Neural progenitor cell (in vitro differentiated cells): ENCODE measurements around the gene CES2. TPM values are rescaled to one million over a fixed set of nuclear protein-coding genes. Genes with fewer than 3 reads are reported as not detected.

Experiments
- DNase-seq: peaks from one replicate; pipeline ENCODE4 v3.0.0-alpha.2; 2016; ENCODE audit warnings: low spot score
- H2AFZ ChIP-seq: fragments of 200-600 bp; sonication (generic); replicated peaks from 2 replicates; pipeline ENCODE4 v1.6.1; 2016; ENCODE audit warnings: antibody characterized with exemption
- H3F3A ChIP-seq: fragments of 200-600 bp; sonication (generic); 2 replicates; pipeline ENCODE4 v1.6.1; 2016; ENCODE audit warnings: antibody characterized with exemption, low read depth
- H3K27ac ChIP-seq: fragments of 200-600 bp; sonication (generic); 2 replicates; pipeline ENCODE4 v1.5.1; 2016; ENCODE audit warnings: mild to moderate bottlenecking
- H3K27me3 ChIP-seq: fragments of 200-600 bp; sonication (generic); 2 replicates; pipeline ENCODE4 v1.6.1; 2016; ENCODE audit warnings: mild to moderate bottlenecking, moderate library complexity
- H3K36me3 ChIP-seq: fragments of 200-600 bp; sonication (generic); 2 replicates; pipeline ENCODE4 v1.5.1; 2016
- H3K4me1 ChIP-seq: fragments of 200-600 bp; sonication (generic); 2 replicates; pipeline ENCODE4 v1.6.1; 2016; ENCODE audit warnings: mixed run types
- H3K4me2 ChIP-seq: fragments of 200-600 bp; sonication (generic); 2 replicates; pipeline ENCODE4 v1.6.1; 2016
- H3K4me3 ChIP-seq: fragments of 200-600 bp; sonication (generic); 2 replicates; pipeline ENCODE4 v1.5.1; 2016
- H3K79me2 ChIP-seq: fragments of 200-600 bp; sonication (generic); 2 replicates; pipeline ENCODE4 v1.6.1; 2016; ENCODE audit warnings: low read depth
- H3K9ac ChIP-seq: fragments of 200-600 bp; sonication (generic); 2 replicates; pipeline ENCODE4 v1.6.1; 2016
- H3K9me3 ChIP-seq: fragments of 200-600 bp; sonication (generic); 2 replicates; pipeline ENCODE4 v1.5.1; 2016; ENCODE audit warnings: low read depth
- H4K20me1 ChIP-seq: fragments of 200-600 bp; sonication (generic); 2 replicates; pipeline ENCODE4 v1.6.1; 2016; ENCODE audit warnings: low read depth
- H3K27ac Mint-ChIP-seq: 3 replicates; pipeline ENCODE4 v1.8.0; 2021; ENCODE audit warnings: mixed read lengths
- H3K27me3 Mint-ChIP-seq: 2 replicates; pipeline ENCODE4 v1.8.0; 2022; ENCODE audit warnings: low read depth, mild to moderate bottlenecking, inconsistent platforms, moderate library complexity, mixed read lengths; ENCODE audit not compliant: insufficient read depth
- H3K36me3 Mint-ChIP-seq: 3 replicates; pipeline ENCODE4 v1.8.0; 2021; ENCODE audit warnings: mixed read lengths
- H3K4me1 Mint-ChIP-seq: 3 replicates; pipeline ENCODE4 v1.8.0; 2021; ENCODE audit warnings: mixed read lengths
- H3K4me3 Mint-ChIP-seq: 3 replicates; pipeline ENCODE4 v1.8.0; 2021; ENCODE audit warnings: mild to moderate bottlenecking, moderate library complexity, mixed read lengths
- H3K9me3 Mint-ChIP-seq: 3 replicates; pipeline ENCODE4 v1.8.0; 2020; ENCODE audit warnings: mixed read lengths
- EZH2 ChIP-seq: fragments of 200-600 bp; sonication (generic); IDR thresholded peaks from 2 replicates; pipeline ENCODE4 v1.6.1; 2017; ENCODE audit warnings: antibody characterized with exemption, mild to moderate bottlenecking, moderate library complexity
- EZH2phosphoT487 ChIP-seq: fragments of 200-600 bp; sonication (generic); IDR thresholded peaks from 2 replicates; pipeline ENCODE4 v1.6.1; 2017; ENCODE audit warnings: antibody characterized with exemption
- total RNA-seq: library from RNA; depleted of rRNA; stranded (reverse); fragments of >200 nt; gene quantifications from 2 replicates; pipeline ENCODE4 v1.2.3, GENCODE V29; 2015; ENCODE audit warnings: low replicate concordance
- TF ChIP-seq, protein P1 (sequence below): fragments of 200-600 bp; sonication (generic); IDR thresholded peaks from 2 replicates; pipeline ENCODE4 v1.5.1; 2017; ENCODE audit warnings: antibody characterized with exemption, mild to moderate bottlenecking

Gene CES2
- total RNA-seq, 1 donor from 2014 or later = 11.1 TPM

DNA sequence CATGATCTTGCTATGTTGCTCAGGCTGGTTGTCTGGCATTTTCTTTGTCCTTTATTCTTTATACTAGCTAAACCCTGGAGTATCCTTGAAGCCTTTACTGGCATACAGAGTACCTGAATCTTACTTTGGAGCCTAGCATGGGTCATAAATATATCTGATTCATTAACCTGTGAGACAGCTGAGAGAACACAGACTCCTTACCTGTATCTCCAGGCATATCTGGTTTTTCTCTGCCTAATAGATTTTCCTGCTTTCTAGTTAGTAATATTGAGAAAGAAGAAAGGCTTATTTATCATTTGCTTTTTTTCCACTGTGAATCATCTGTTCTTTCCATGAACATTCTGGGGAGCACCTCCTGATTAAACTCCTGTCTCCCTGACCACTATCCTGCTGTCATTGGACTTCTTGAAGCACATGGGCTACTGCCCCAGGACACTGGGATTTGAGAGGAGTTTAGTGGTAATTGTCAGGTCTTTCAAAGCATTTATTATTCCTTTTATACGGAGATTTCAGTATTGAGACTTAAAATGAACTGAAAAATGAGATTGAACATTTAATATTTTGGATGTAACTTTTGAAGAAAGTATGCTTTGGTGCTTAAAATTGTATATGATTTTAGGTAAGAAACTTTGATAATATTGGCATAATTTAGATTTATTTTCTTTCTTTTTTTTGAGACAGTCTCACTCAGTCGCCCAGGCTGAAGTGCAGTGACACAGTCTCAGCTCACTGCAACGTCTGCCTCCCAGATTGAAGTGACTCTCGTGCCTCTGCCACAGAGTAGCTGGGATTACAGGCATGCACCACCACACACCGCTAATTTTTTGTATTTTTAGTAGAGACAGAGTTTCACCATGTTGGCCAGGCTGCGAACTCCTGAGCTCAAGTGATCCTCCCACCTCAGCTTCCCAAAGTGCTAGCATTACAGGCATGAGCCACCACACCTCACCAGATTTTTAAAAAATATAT lies 46.4 kb upstream of the CES2 start:
- no peak overlapping the region for H3K27ac Mint-ChIP-seq
- Histone ChIP-seq H3K4me3 (no peak overlapping the region), H3K4me2 (no peak overlapping the region), H3F3A (no peaks in the 10 kb centered on the region), H3K27me3 (no peaks in the 10 kb centered on the region), H4K20me1 (peaks cover 16% of the 10 kb centered on the region), H3K9me3 (no peaks in the 10 kb centered on the region), H3K36me3 (peaks cover 3% of the 10 kb centered on the region), H3K4me1 (no peaks in the 10 kb centered on the region), H3K27ac (no peak overlapping the region), H3K9ac (no peak overlapping the region), H3K79me2 (no peaks in the 10 kb centered on the region), H2AFZ (no peak overlapping the region)
- TF ChIP-seq EZH2phosphoT487 (no peak), EZH2 (no peak)
- TF ChIP-seq, protein P1, sequence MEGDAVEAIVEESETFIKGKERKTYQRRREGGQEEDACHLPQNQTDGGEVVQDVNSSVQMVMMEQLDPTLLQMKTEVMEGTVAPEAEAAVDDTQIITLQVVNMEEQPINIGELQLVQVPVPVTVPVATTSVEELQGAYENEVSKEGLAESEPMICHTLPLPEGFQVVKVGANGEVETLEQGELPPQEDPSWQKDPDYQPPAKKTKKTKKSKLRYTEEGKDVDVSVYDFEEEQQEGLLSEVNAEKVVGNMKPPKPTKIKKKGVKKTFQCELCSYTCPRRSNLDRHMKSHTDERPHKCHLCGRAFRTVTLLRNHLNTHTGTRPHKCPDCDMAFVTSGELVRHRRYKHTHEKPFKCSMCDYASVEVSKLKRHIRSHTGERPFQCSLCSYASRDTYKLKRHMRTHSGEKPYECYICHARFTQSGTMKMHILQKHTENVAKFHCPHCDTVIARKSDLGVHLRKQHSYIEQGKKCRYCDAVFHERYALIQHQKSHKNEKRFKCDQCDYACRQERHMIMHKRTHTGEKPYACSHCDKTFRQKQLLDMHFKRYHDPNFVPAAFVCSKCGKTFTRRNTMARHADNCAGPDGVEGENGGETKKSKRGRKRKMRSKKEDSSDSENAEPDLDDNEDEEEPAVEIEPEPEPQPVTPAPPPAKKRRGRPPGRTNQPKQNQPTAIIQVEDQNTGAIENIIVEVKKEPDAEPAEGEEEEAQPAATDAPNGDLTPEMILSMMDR = no peak
- H3K4me3 Mint-ChIP-seq = no peak overlapping the region
- no peaks in the 10 kb centered on the region for H3K9me3 Mint-ChIP-seq
- no peaks in the 10 kb centered on the region for H3K4me1 Mint-ChIP-seq
- H3K27me3 Mint-ChIP-seq = peaks cover 2% of the 10 kb centered on the region
- DNase-seq = no peak
- H3K36me3 Mint-ChIP-seq = peaks cover 18% of the 10 kb centered on the region

DNA sequence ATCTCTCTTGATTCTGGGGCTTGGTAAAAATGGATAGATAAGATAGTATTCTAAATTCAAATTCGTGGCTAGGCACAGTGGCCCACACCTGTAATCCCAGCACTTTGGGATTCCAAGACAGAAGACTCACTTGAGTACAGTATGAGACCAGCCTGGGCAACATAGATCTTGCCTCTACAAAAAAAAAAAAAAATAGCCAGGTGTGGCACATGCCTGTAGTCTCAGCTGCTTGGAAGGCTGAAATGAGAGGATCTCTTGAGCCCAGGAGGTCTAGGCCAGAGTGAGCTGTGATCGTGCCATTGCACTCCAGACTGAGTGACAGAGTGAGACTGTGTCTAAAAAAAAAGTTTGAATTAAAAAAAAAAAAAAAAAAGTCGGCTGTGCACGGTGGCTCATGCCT lies 45.7 kb upstream of the CES2 start:
- no peak overlapping the region for H2AFZ ChIP-seq
- no peaks in the 10 kb centered on the region for H3K27me3 ChIP-seq
- peaks cover 2% of the 10 kb centered on the region for H3K27me3 Mint-ChIP-seq
- H3K27ac Mint-ChIP-seq = no peak overlapping the region
- peaks cover 3% of the 10 kb centered on the region for H3K36me3 ChIP-seq
- no peaks in the 10 kb centered on the region for H3K4me1 ChIP-seq
- no peaks in the 10 kb centered on the region for H3K79me2 ChIP-seq
- TF ChIP-seq EZH2 = no peak
- TF ChIP-seq EZH2phosphoT487 = no peak
- TF ChIP-seq, protein P1 = no peak
- no peak overlapping the region for H3K4me3 ChIP-seq
- H3K36me3 Mint-ChIP-seq = peaks cover 14% of the 10 kb centered on the region
- no peak overlapping the region for H3K4me2 ChIP-seq
- H3K9ac ChIP-seq = no peak overlapping the region
- no peaks in the 10 kb centered on the region for H3F3A ChIP-seq
- H3K4me3 Mint-ChIP-seq = no peak overlapping the region
- H4K20me1 ChIP-seq = peaks cover 16% of the 10 kb centered on the region
- H3K9me3 ChIP-seq = no peaks in the 10 kb centered on the region
- H3K27ac ChIP-seq = no peak overlapping the region
- H3K9me3 Mint-ChIP-seq = no peaks in the 10 kb centered on the region
- no peak for DNase-seq
- no peaks in the 10 kb centered on the region for H3K4me1 Mint-ChIP-seq

DNA sequence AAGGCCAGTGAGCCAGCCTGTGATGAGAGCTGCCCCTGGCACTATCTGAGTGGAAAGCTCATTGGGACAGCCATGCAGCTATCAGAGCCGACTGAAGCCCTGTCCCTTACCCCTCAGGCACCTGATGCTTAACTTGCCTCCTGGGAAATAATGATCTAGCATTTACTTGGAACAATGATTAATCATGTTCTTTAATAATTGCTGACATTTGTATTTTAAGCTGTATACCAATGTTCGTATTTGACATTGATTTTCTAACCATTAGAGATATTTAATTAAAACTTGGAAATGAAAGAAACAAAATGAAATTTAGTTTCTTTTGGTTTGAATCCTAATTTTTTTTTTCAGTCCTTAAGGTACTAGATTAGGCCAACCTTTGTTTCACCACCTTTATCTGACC lies 44.5 kb upstream of the CES2 start:
- H3K4me1 ChIP-seq = no peaks in the 10 kb centered on the region
- H3K27me3 Mint-ChIP-seq = peaks cover 2% of the 10 kb centered on the region
- H3K27ac Mint-ChIP-seq = no peak overlapping the region
- H3K27ac ChIP-seq = no peak overlapping the region
- H4K20me1 ChIP-seq = peaks cover 14% of the 10 kb centered on the region
- no peak overlapping the region for H3K4me2 ChIP-seq
- no peak overlapping the region for H3K9ac ChIP-seq
- peaks cover 5% of the 10 kb centered on the region for H3K36me3 Mint-ChIP-seq
- H3K4me3 ChIP-seq = no peak overlapping the region
- H2AFZ ChIP-seq = no peak overlapping the region
- H3K9me3 Mint-ChIP-seq = no peaks in the 10 kb centered on the region
- no peaks in the 10 kb centered on the region for H3K9me3 ChIP-seq
- H3K27me3 ChIP-seq = no peaks in the 10 kb centered on the region
- peaks cover 2% of the 10 kb centered on the region for H3K4me1 Mint-ChIP-seq
- no peaks in the 10 kb centered on the region for H3F3A ChIP-seq
- peaks cover 3% of the 10 kb centered on the region for H3K36me3 ChIP-seq
- no peak for DNase-seq
- no peaks in the 10 kb centered on the region for H3K79me2 ChIP-seq
- no peak overlapping the region for H3K4me3 Mint-ChIP-seq
- TF ChIP-seq EZH2phosphoT487 (no peak), EZH2 (no peak)
- TF ChIP-seq, protein P1 = no peak
